Mucosa of rectum (tissue), 2 donors: Measurements from ENCODE around the gene TENT4B.

Experiments used
- H3K27ac ChIP-seq, 2 donors: one replicate each; pipeline ENCODE4 v1.7.0; 2013; ENCODE audit warnings: inconsistent platforms in 2 of 2, low read depth in 2 of 2, low read length in 2 of 2
- H3K27me3 ChIP-seq, 2 donors: one replicate each; pipeline ENCODE4 v1.7.0; 2013; ENCODE audit warnings: low read length in 2 of 2; ENCODE audit not compliant: control insufficient read depth in 2 of 2, insufficient read depth in 2 of 2
- H3K36me3 ChIP-seq, 2 donors: one replicate each; pipeline ENCODE4 v1.7.0; 2013; ENCODE audit warnings: low read length in 2 of 2; ENCODE audit not compliant: control insufficient read depth in 2 of 2, insufficient read depth in 2 of 2
- H3K4me1 ChIP-seq, 2 donors: one replicate each; pipeline ENCODE4 v1.7.0; 2013; ENCODE audit warnings: low read length in 2 of 2, mild to moderate bottlenecking in 1 of 2; ENCODE audit not compliant: control insufficient read depth in 2 of 2, insufficient read depth in 2 of 2
- H3K4me3 ChIP-seq, 2 donors: one replicate each; pipeline ENCODE4 v1.7.0; 2013; ENCODE audit warnings: low read length in 2 of 2
- H3K9ac ChIP-seq, 2 donors: one replicate each; pipeline ENCODE4 v1.7.0; 2013; ENCODE audit warnings: low read length in 2 of 2, low read depth in 1 of 2, mild to moderate bottlenecking in 1 of 2
- H3K9me3 ChIP-seq, 2 donors: one replicate each; pipeline ENCODE4 v1.7.0; 2013; ENCODE audit warnings: low read length in 2 of 2; ENCODE audit not compliant: control insufficient read depth in 2 of 2
- donor health status: healthy.
- donor health status: Normal muscosa, but diverticular disease.

Gene TENT4B

GRCh38 chr16:50253514-50253910, 100.4 kb downstream of the TENT4B start:
- Histone ChIP-seq H3K9ac (no peak overlapping the region), H3K27ac (no peak overlapping the region), H3K4me1 (peaks cover 0 to 5% of the 10 kb centered on the region in 2 donors), H3K36me3 (no peaks in the 10 kb centered on the region), H3K27me3 (no peaks in the 10 kb centered on the region), H3K4me3 (no peak overlapping the region), H3K9me3 (no peaks in the 10 kb centered on the region)

GRCh38 chr16:50254072-50254471, 101.0 kb downstream of the TENT4B start:
- no peak overlapping the region for H3K27ac ChIP-seq
- no peak overlapping the region for H3K4me3 ChIP-seq
- no peaks in the 10 kb centered on the region for H3K36me3 ChIP-seq
- H3K4me1 ChIP-seq = peaks cover 0 to 5% of the 10 kb centered on the region in 2 donors
- no peaks in the 10 kb centered on the region for H3K9me3 ChIP-seq
- H3K9ac ChIP-seq = no peak overlapping the region
- H3K27me3 ChIP-seq = no peaks in the 10 kb centered on the region

GRCh38 chr16:50255538-50255937, 102.4 kb downstream of the TENT4B start:
- Histone ChIP-seq H3K27me3 (no peaks in the 10 kb centered on the region), H3K9ac (no peak overlapping the region), H3K9me3 (no peaks in the 10 kb centered on the region), H3K4me3 (no peak overlapping the region), H3K36me3 (no peaks in the 10 kb centered on the region), H3K4me1 (peaks cover 4 to 11% of the 10 kb centered on the region in 2 donors), H3K27ac (no peak overlapping the region)

GRCh38 chr16:50256604-50257003, 103.5 kb downstream of the TENT4B start:
- Histone ChIP-seq H3K27me3 (no peaks in the 10 kb centered on the region), H3K9me3 (no peaks in the 10 kb centered on the region), H3K27ac (no peak overlapping the region), H3K4me1 (peaks cover 4 to 12% of the 10 kb centered on the region in 2 donors), H3K9ac (no peak overlapping the region), H3K36me3 (no peaks in the 10 kb centered on the region), H3K4me3 (no peak overlapping the region)

GRCh38 chr16:50257876-50258275, 104.8 kb downstream of the TENT4B start:
- H3K4me1 ChIP-seq = peaks cover 4 to 16% of the 10 kb centered on the region in 2 donors
- H3K4me3 ChIP-seq = no peak overlapping the region
- no peaks in the 10 kb centered on the region for H3K9me3 ChIP-seq
- no peaks in the 10 kb centered on the region for H3K36me3 ChIP-seq
- H3K27me3 ChIP-seq = no peaks in the 10 kb centered on the region
- H3K27ac ChIP-seq = no peak overlapping the region
- no peak overlapping the region for H3K9ac ChIP-seq

GRCh38 chr16:50259334-50260205, 106.5 kb downstream of the TENT4B start:
- Histone ChIP-seq H3K27ac (no peak overlapping the region), H3K36me3 (no peaks in the 10 kb centered on the region), H3K27me3 (no peaks in the 10 kb centered on the region), H3K4me3 (no peak overlapping the region), H3K9ac (no peak overlapping the region), H3K9me3 (no peaks in the 10 kb centered on the region), H3K4me1 (peaks cover 4 to 16% of the 10 kb centered on the region in 2 donors)

GRCh38 chr16:50260206-50261159, 107.4 kb downstream of the TENT4B start:
- Histone ChIP-seq H3K4me1 (peaks cover 6 to 19% of the 10 kb centered on the region in 2 donors), H3K27ac (no peak overlapping the region), H3K27me3 (no peaks in the 10 kb centered on the region)

GRCh38 chr16:50261160-50261706, 108.1 kb downstream of the TENT4B start:
- no peaks in the 10 kb centered on the region for H3K9me3 ChIP-seq
- no peaks in the 10 kb centered on the region for H3K36me3 ChIP-seq
- H3K27ac ChIP-seq = no peak overlapping the region
- H3K27me3 ChIP-seq = no peaks in the 10 kb centered on the region
- peaks cover 14 to 26% of the 10 kb centered on the region in 2 donors for H3K4me1 ChIP-seq
- no peak overlapping the region for H3K4me3 ChIP-seq
- H3K9ac ChIP-seq = no peak overlapping the region

More at GRCh38 chr16:50260206-50261159, 107.4 kb downstream of the TENT4B start:
- no peaks in the 10 kb centered on the region for H3K36me3 ChIP-seq
- H3K9ac ChIP-seq = no peak overlapping the region
- H3K9me3 ChIP-seq = no peaks in the 10 kb centered on the region
- no peak overlapping the region for H3K4me3 ChIP-seq

GRCh38 chr16:50261707-50262235, 108.7 kb downstream of the TENT4B start:
- Histone ChIP-seq H3K27ac (no peak overlapping the region), H3K4me3 (no peak overlapping the region)

More at GRCh38 chr16:50261707-50262235, 108.7 kb downstream of the TENT4B start:
- no peaks in the 10 kb centered on the region for H3K9me3 ChIP-seq
- H3K9ac ChIP-seq = no peak overlapping the region
- H3K4me1 ChIP-seq = peaks cover 18 to 31% of the 10 kb centered on the region in 2 donors
- H3K36me3 ChIP-seq = no peaks in the 10 kb centered on the region
- H3K27me3 ChIP-seq = no peaks in the 10 kb centered on the region
